ENCODE results near the gene IGSF3.

The IGSF3 gene

DNA sequence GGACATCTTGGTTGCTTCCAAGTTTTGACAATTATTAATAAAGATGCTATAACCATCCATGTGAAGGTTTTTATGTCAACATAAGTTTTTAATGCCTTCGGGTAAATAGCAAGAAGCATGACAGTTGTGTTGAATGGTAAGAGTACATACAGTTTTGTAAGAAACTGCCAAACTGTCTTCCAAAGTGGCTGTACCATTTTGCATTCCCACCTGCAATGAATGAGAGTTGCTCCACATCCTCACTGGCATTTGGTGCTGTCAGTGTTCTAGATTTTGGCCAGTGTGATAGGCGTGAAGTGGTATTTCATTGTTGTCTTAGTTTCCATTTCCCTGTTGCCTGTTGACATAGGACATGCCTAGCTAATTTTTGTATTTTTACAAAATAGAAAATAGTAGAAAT is 142.1 kb downstream of the IGSF3 start:
- no peak for DNase-seq (ENCODE audit: low spot score)

Measured in CD4-positive, alpha-beta T cell treated with Interleukin-15 for 4 hours (primary cell).